HepG2 (cell line): Measurements from ENCODE around the gene PHF5A. TPM values are rescaled to one million over a fixed set of nuclear protein-coding genes. Genes with fewer than 3 reads are reported as not detected.
A peak's percentile ranks its signal among the peaks of the same experiment; 100 is the strongest.

Experiments
- BORCS8-MEF2B ChIP-seq: sonication (generic); formaldehyde crosslinking; IDR thresholded peaks from 2 replicates; pipeline ENCODE4 v1.8.0; 2022; ENCODE audit warnings: mild to moderate bottlenecking, missing genetic modification reagents
- ELF3 ChIP-seq: IDR thresholded peaks from 2 replicates; pipeline ENCODE4 v1.6.1; 2016; ENCODE audit warnings: missing genetic modification reagents, missing compliant biosample characterization
- MAX ChIP-seq: IDR thresholded peaks from 2 replicates; pipeline ENCODE4 v1.6.1; 2012; ENCODE audit warnings: inconsistent platforms
- MNT ChIP-seq: fragments of 450-650 bp; IDR thresholded peaks from 2 replicates; pipeline ENCODE4 v1.6.1; 2016
- NFKB2 ChIP-seq: sonication (generic); formaldehyde crosslinking; IDR thresholded peaks from 2 replicates; pipeline ENCODE4 v1.4.0; 2020; ENCODE audit warnings: missing genetic modification reagents, borderline replicate concordance
- NR1H2 ChIP-seq: sonication (generic); formaldehyde crosslinking; IDR thresholded peaks from 2 replicates; pipeline ENCODE4 v1.8.1; 2022; ENCODE audit warnings: low read depth, missing genetic modification reagents, borderline replicate concordance
- PHF21A ChIP-seq: sonication (generic); formaldehyde crosslinking; IDR thresholded peaks from 2 replicates; pipeline ENCODE4 v1.5.0; 2020; ENCODE audit warnings: mild to moderate bottlenecking, missing genetic modification reagents
- PRMT3 ChIP-seq: sonication (generic); formaldehyde crosslinking; IDR thresholded peaks from 2 replicates; pipeline ENCODE4 v1.8.1; 2022; ENCODE audit warnings: low read depth, mild to moderate bottlenecking, moderate library complexity, missing genetic modification reagents, borderline replicate concordance
- SALL2 ChIP-seq: sonication (generic); formaldehyde crosslinking; IDR thresholded peaks from 2 replicates; pipeline ENCODE4 v1.8.1; 2023; ENCODE audit warnings: mild to moderate bottlenecking, missing genetic modification reagents, inconsistent platforms
- SNAI1 ChIP-seq: sonication (generic); formaldehyde crosslinking; IDR thresholded peaks from 2 replicates; pipeline ENCODE4 v1.5.0; 2020; ENCODE audit warnings: mild to moderate bottlenecking, missing genetic modification reagents, borderline replicate concordance
- SP5 ChIP-seq: IDR thresholded peaks from 2 replicates; pipeline ENCODE4 v1.6.1; 2016; ENCODE audit warnings: low read depth, borderline replicate concordance
- TFDP2 ChIP-seq: sonication (generic); formaldehyde crosslinking; IDR thresholded peaks from 2 replicates; pipeline ENCODE4 v1.4.0; 2020; ENCODE audit warnings: missing genetic modification reagents
- ZNF274 ChIP-seq: sonication (generic); formaldehyde crosslinking; IDR thresholded peaks from 2 replicates; pipeline ENCODE4 v1.5.1; 2020; ENCODE audit warnings: mild to moderate bottlenecking, missing genetic modification reagents
- ZNF331 ChIP-seq: sonication (generic); formaldehyde crosslinking; IDR thresholded peaks from 2 replicates; pipeline ENCODE4 v1.4.0; 2020; ENCODE audit warnings: missing genetic modification reagents
- ZNF33B ChIP-seq: sonication (generic); formaldehyde crosslinking; IDR thresholded peaks from 2 replicates; pipeline ENCODE4 v1.5.1; 2020; ENCODE audit warnings: mild to moderate bottlenecking, missing genetic modification reagents
- ZNF501 ChIP-seq: sonication (generic); formaldehyde crosslinking; IDR thresholded peaks from 2 replicates; pipeline ENCODE4 v1.5.1; 2020; ENCODE audit warnings: mild to moderate bottlenecking, moderate library complexity, missing genetic modification reagents
- ZNF839 ChIP-seq: sonication (generic); formaldehyde crosslinking; IDR thresholded peaks from 2 replicates; pipeline ENCODE4 v1.4.0; 2020; ENCODE audit warnings: missing genetic modification reagents, mild to moderate bottlenecking, borderline replicate concordance
- polyA plus RNA-seq, 8 experiments: library from polyadenylated mRNA; depleted of rRNA in 3 of 8; stranded (reverse) in 7 of 8; unstranded in 1 of 8; fragments of >200 nt; fragmentation: Illumina TruSeq in 4 of 8; extraction: Trizol in 4 of 8; gene quantifications; 2 replicates each; pipeline versions ENCODE4 v1.2.1 to v1.2.3, GENCODE V29; 2011 to 2016; ENCODE audit warnings: low read depth in 4 of 8, missing spikeins in 1 of 8, mixed read lengths in 1 of 8; ENCODE audit not compliant: insufficient read depth in 1 of 8
- total RNA-seq, 5 experiments: library from RNA; depleted of rRNA; stranded (reverse); fragments of >200 nt; fragmentation: Illumina TruSeq; extraction: Trizol; gene quantifications; 2 replicates each; pipeline ENCODE4 v1.2.3, GENCODE V29; 2016; ENCODE audit warnings: low read depth in 1 of 5
- TF ChIP-seq, protein P1 (sequence below): sonication (generic); IDR thresholded peaks from 2 replicates; pipeline ENCODE4 v1.6.1; 2016; ENCODE audit warnings: low read depth, borderline replicate concordance
- TF ChIP-seq, protein P2 (sequence below): sonication (generic); formaldehyde crosslinking; IDR thresholded peaks from 2 replicates; pipeline ENCODE4 v1.9.0; 2022; ENCODE audit warnings: low read depth, missing genetic modification reagents
- TF ChIP-seq, protein P3 (sequence below), 2 experiments: fragments of 450-650 bp in 1 of 2; sonication (generic) in 1 of 2; formaldehyde crosslinking; IDR thresholded peaks; 2 replicates each; pipeline versions ENCODE4 v1.5.0 to v1.8.0; 2020 to 2022; ENCODE audit warnings: mild to moderate bottlenecking in 1 of 2, missing genetic modification reagents in 1 of 2
- TF ChIP-seq, protein P4 (sequence below): sonication (generic); formaldehyde crosslinking; IDR thresholded peaks from 2 replicates; pipeline ENCODE4 v1.5.1; 2020; ENCODE audit warnings: mild to moderate bottlenecking, moderate library complexity, missing genetic modification reagents

PHF5A gene
- total and polyA plus RNA-seq, 2 of the 13 experiments (the other 11 are each of a cell fraction or from before 2014, with no cell fraction given): 56.6 to 105 TPM

DNA sequence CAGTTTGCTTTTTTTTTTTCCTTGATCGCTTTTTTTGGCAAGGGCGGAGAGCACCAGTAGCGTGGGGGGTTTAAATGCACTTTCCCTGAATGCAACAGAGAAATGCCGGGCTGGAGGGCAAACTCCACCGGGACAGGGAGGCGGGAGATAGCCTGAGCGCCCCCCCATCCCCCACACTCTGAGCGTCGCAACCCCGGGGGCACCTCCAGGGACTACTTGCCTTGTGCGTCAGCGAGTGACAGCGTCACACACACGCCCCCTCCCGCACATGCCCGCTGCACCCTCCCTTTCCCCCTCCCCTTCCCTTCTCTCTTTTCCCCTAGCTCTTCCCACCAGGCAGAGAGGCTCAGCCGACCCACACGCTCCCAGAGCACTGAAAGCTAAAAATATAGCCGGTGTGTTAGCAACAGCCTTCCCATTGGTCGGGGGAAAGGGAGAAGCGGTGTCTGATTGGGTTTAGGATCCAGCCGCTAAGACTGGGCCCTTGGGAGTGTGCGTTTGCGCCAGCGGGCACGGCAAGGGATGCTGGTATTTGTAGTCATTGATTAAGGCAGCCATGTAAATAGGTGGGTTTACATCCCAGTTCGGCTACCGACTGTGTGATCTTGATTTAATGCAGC, 20.2 kb downstream of the PHF5A start (continued):
- peak; percentile 86 for TF ChIP-seq MNT
- no peak for TF ChIP-seq ZNF33B (CRISPR knock-in tag)
- peak; percentile 82 for TF ChIP-seq ZNF501 (CRISPR knock-in tag)
- peak; percentile 47; the same call in 1 of the 2 replicates for TF ChIP-seq ELF3 (CRISPR knock-in tag)
- TF ChIP-seq BORCS8-MEF2B (CRISPR knock-in tag): peak; percentile 30; the same call in 1 of the 2 replicates
- TF ChIP-seq, protein P1, sequence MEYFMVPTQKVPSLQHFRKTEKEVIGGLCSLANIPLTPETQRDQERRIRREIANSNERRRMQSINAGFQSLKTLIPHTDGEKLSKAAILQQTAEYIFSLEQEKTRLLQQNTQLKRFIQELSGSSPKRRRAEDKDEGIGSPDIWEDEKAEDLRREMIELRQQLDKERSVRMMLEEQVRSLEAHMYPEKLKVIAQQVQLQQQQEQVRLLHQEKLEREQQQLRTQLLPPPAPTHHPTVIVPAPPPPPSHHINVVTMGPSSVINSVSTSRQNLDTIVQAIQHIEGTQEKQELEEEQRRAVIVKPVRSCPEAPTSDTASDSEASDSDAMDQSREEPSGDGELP: peak; percentile 56; the same call in 1 of the 2 replicates
- TF ChIP-seq, protein P2, sequence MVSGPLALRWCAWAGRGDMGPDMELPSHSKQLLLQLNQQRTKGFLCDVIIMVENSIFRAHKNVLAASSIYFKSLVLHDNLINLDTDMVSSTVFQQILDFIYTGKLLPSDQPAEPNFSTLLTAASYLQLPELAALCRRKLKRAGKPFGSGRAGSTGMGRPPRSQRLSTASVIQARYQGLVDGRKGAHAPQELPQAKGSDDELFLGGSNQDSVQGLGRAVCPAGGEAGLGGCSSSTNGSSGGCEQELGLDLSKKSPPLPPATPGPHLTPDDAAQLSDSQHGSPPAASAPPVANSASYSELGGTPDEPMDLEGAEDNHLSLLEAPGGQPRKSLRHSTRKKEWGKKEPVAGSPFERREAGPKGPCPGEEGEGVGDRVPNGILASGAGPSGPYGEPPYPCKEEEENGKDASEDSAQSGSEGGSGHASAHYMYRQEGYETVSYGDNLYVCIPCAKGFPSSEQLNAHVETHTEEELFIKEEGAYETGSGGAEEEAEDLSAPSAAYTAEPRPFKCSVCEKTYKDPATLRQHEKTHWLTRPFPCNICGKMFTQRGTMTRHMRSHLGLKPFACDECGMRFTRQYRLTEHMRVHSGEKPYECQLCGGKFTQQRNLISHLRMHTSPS (CRISPR knock-in tag): peak; percentile 72; the same call in 1 of the 2 replicates
- TF ChIP-seq NFKB2: peak; percentile 68; the same call in 1 of the 2 replicates
- no peak for TF ChIP-seq ZNF274 (CRISPR knock-in tag)
- 0 out of 2 replicates have a peak, but pooled peaks have one; percentile 2 for TF ChIP-seq PRMT3 (CRISPR knock-in tag)
- TF ChIP-seq ZNF839: no peak
- TF ChIP-seq MAX: peak; percentile 81
- no peak for TF ChIP-seq NR1H2 (CRISPR knock-in tag)
- TF ChIP-seq, protein P3, sequence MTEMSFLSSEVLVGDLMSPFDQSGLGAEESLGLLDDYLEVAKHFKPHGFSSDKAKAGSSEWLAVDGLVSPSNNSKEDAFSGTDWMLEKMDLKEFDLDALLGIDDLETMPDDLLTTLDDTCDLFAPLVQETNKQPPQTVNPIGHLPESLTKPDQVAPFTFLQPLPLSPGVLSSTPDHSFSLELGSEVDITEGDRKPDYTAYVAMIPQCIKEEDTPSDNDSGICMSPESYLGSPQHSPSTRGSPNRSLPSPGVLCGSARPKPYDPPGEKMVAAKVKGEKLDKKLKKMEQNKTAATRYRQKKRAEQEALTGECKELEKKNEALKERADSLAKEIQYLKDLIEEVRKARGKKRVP (CRISPR knock-in tag; IDR thresholded peaks at IDR 0.05): peak in 1 of 2 experiments; percentile 40; a peak in 2 of 4 replicates
- TF ChIP-seq PHF21A (CRISPR knock-in tag): peak; percentile 84
- peak; percentile 87 for TF ChIP-seq ZNF331 (CRISPR knock-in tag)
- TF ChIP-seq, protein P4, sequence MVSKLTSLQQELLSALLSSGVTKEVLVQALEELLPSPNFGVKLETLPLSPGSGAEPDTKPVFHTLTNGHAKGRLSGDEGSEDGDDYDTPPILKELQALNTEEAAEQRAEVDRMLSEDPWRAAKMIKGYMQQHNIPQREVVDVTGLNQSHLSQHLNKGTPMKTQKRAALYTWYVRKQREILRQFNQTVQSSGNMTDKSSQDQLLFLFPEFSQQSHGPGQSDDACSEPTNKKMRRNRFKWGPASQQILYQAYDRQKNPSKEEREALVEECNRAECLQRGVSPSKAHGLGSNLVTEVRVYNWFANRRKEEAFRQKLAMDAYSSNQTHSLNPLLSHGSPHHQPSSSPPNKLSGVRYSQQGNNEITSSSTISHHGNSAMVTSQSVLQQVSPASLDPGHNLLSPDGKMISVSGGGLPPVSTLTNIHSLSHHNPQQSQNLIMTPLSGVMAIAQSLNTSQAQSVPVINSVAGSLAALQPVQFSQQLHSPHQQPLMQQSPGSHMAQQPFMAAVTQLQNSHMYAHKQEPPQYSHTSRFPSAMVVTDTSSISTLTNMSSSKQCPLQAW (CRISPR knock-in tag): peak; percentile 75; the same call in 1 of the 2 replicates
- 0 out of 2 replicates have a peak, but pooled peaks have one; percentile 39 for TF ChIP-seq SALL2 (CRISPR knock-in tag)
- peak; percentile 69; the same call in 1 of the 2 replicates for TF ChIP-seq SP5 (CRISPR knock-in tag)
- peak; percentile 88 for TF ChIP-seq TFDP2 (CRISPR knock-in tag)
- 0 out of 2 replicates have a peak, but pooled peaks have one; percentile 16 for TF ChIP-seq SNAI1 (CRISPR knock-in tag)
